ENCODE data around the gene CLTCL1.
A peak's percentile ranks its signal among the peaks of the same experiment; 100 is the strongest.

CLTCL1 gene

DNA sequence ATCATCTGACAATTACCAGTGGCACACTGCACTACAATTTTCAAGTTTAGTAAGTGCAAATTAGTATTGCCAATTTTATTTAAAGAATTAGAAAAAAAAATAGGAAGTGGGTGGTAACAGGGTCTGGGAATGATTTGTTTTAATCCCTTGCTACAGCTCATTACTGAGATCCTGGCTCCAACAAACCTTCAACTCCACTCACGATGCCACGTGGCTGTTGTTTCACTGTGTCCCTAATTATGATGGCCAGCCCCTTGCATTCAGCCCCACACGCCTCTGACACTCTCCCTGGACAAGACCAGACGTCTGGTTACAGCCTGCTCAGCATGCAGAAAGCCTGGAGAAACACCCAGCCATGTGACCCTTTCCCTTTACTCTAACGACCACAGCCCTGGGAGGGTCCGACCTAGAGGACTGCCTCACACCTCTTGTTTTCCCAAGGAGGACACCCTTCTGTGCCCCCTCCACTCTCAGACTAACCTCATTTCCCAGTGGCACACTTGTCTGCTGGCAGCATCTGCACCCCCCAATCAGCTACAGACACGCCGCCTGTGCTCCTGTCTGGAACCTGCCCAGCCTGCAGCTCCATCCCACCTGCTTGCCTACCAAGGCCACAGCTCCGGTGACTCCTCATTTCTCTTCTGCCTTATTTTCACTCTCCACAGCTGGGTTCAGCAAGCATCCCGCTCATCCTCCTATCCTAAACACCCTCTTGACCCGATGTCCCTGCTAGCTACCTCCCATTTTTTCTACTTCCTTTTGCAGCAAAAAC is 94.5 kb downstream of the CLTCL1 start:
- DNase-seq (ENCODE audit: low read depth in 3 of 3), result no peak

DNA sequence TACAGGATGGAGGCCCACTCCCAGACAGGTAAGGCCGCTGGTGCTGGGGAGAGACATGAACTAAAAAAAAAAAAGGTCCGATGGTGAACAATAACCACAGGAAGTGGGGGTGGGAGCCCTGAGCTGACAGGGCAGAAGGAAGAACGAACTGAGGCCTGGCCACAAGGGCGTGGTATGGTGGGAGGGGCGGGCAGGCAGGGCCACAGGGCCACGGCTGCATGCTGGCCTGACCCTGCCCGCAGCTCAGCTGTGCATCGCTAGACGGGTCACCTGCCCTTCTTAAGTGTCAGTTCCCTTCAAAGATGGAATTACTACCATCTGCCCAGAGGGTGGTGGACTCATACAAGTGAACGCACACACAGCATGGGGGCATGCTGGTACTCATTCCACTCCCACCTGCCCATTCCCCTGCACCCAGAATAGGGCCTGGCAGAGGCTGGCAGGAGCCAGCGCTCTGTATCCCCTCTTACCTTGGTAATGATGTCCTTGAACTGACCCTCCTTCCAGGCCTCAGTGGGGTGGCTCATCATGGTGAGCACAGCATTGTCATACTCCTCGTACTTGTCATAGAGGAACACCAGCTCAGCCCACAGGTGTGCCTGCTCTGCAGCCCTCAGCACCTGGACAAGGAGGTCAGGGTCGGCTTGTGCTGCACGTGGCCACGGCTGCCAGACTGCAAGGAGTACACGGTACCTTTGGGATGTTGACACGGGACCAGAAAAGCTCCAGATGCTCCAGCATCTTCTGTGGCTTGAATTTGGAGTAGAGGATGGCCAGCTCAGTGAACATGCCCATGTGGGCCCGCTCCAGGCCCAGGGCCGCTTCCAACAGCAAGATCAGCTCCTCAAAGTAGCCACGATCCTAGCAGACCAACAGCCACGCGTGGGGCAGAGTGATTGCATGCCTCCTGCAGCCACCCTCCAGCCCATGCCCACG is 95.5 kb downstream of the CLTCL1 start:
- DNase-seq (ENCODE audit: low read depth in 3 of 3), result no peak

DNA sequence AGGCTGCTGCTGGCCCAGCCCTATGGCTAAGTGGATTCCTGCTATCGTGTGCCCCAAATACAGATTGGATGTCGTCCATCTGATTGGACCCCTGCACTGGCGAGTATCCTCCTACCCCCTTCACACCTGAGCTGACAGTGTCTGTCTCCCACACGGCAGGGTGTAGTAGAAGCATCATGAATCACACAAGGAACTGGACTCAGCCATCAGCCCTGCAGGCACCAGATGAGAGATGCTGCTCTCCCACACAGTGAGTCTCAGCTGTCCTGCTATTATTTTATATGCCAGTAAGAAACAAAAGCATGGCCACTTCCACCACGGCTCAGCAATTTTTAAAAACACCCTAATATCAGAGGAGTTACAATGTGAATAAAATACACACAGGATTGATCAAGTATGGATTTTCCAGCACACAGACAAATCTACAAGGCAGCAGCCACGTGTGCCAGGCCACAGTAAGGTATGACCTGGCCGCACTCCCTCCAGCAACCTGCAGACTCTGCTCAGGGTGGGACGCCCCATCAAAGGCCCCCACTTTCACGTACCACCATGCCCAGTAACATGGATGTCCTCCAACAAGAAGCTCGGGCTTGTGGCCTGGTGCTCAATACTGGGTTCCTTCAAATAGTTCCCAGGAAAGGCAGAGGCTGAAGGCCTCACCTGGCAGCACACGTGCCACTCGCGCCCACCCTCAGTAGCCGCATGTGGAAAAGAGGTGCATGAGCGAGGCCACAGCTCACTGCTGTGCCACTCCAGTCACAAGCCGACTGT is 96.6 kb downstream of the CLTCL1 start:
- no peak for DNase-seq (ENCODE audit: low read depth in 3 of 3)

DNA sequence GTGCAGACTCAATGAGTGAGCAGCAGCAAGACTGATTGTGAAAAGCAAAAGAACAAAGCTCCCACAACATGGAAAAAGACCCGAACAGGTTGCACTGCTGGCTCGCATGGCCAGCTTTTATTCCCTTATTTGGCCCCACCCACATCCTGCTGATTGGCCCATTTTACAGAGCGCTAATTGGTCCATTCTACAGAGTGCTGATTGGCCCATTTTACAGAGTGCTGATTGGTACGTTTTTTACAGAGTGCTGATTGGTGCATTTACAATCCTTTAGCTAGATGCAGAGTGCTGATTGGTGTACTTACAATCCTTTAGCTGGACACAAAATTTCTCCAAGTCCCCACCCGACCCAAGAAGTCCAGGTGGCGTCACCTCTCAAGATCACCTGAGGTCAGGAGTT is 97.6 kb downstream of the CLTCL1 start:
- DNase-seq (ENCODE audit: low read depth in 3 of 3), result no peak

DNA sequence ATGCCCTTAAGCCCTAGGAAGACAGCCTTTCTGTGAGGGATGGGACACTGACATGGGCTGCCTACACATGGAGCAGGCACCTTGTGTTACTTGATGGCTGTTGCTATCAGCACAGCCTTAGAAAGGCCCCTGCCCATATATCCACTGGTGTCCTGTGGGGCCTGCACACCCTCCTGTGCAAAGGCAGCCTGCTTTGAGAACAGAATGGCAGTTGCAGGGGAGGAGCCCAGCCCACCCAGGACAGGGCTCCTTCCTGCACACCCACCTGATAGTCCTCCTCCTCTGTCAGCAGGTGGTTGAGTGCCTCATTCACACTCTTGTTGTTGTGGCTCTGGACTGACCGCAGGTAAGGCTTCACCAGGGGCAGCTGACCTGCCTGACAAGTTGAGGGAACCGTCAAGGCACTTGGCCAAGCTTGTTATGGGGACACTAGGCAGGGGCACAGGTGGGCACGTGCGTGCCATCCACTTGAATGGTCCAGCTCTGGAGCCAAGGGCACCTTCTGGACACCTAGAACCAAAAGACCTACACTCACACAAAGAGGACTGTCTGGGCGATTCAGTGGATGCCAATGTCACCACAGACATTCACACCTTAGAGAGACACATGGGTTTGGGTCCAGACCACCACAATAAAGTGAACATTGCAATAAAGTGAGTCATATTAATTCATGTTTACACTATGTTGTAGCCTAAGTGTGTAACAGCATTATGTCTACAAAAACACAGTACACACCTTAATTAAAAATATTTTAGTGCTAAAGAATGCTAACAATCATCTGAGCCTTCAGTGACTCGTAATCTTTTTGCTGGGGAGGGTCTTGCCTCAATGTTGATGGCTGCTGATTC is 103.6 kb downstream of the CLTCL1 start:
- DNase-seq (ENCODE audit: low read depth in 3 of 3), result no peak

DNA sequence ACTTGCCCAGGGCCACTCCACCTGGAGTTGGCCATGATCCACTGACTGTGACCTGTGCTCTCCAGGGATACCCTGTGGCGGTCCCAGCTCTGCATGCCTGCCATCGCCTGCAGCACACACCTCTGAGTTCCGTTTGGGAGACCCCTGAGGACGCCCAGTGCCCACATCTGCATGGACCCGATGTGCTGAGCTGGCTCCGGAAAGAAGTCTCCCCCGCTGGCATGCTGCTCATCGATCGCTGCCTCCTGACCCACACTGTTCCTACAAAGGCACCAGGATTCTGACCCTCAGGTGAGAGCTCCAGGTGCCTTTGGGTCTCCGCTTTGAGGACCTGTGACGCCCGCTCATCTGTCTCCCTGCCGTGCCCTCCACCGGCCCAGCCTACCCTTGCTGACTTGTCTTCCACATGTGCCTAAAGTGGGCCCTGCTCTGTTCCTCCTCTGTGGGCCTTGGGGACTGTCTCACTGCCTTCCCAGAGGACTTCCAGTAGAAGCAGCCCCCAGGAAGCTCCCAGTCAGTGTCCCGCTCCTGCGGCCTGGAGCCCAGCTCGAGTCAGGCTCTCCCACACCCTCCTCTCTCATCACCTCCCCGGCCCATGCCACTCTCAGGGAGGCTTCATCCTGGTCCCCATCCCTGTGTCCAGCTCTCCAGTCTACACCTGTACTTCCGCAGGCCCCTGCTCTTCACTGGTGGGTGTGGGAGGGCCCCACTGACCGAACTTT is 107.1 kb downstream of the CLTCL1 start:
- DNase-seq (ENCODE audit: low read depth in 3 of 3), result no peak

DNA sequence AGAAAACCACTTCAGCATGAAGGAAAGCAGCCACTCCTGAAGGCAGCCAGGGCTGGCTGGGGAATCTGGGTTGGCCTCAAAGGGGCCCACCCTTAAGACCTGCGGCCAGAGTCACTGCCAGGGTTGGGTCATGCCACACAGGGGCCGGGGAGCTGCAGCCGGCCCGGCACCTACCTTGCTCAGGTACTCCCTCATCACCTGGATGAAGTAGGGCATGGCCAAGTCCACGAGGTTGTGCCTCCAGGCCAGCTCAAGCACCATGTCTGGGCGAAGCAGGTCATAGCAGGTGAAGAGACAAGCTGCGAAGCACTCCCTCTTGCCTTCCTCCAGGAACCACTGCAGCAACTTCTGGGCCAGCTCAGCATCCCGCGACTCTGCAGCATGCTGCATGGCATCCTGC is 108.3 kb downstream of the CLTCL1 start:
- DNase-seq (ENCODE audit: low read depth in 3 of 3), result no peak

DNA sequence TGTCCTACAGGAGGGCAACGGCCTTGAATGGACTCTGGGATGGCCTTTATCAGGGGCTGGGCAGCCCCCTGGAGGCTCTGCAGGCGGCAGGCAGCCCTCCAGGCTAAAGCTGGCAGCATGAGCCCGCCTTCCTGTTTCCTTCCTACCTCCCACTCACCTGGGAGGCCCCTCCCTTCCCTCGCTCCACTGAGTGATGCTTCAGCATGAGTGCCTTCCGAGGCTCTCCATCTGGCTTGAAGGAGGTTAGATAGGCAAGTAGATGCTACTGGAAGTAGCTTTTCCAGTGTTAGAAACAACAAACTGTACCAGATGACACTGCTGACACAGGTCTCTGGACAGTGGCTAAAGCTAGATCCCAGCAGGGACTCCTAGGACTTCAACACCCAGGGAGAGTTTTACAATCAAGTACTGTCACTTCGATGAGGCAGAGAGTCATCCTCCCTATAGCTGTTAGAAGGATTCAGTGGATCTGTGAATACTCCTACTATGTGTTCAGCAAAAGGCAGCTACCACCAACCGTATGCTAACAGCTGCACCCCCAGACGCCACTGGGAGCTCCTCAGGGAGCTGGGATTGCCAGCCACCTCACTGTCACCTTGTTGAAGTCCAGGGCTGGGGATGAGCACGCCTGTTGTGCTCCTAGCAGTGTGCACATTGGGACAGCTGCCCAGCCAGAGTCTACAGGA is 108.9 kb downstream of the CLTCL1 start:
- DNase-seq (ENCODE audit: low read depth in 3 of 3), result no peak

DNA sequence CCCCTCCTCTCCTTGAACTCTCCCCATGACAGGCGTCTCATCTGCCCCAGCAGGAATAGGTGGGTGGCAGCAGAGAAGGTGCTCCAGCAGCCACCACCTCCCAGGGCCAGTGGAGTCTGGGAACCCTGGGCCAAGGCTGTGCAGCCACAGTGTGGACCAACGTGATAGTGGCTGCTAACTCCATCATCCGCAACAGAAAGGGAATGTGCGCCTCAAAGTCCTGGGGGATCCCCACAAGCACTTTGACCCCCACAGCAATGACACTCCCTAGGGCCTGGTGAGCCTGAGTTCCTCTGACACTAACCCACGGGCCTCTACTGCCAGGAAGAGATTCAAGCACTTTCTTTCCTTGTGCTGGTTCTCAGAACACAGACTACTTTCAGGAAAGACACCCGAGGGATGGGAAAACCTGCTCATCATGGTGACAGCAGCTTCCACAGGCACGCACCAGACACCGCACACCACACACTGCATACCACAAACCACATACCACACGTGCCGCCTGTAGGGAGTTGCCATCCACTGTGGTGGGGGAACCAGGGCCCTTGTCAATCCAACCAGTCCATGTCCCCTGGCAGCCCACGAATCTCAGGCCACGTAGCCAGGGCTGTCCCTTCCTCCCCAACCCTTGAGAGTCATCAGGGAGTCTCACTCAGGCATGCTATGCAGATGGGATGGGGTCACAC is 109.6 kb downstream of the CLTCL1 start:
- DNase-seq (ENCODE audit: low read depth in 3 of 3), result no peak

DNA sequence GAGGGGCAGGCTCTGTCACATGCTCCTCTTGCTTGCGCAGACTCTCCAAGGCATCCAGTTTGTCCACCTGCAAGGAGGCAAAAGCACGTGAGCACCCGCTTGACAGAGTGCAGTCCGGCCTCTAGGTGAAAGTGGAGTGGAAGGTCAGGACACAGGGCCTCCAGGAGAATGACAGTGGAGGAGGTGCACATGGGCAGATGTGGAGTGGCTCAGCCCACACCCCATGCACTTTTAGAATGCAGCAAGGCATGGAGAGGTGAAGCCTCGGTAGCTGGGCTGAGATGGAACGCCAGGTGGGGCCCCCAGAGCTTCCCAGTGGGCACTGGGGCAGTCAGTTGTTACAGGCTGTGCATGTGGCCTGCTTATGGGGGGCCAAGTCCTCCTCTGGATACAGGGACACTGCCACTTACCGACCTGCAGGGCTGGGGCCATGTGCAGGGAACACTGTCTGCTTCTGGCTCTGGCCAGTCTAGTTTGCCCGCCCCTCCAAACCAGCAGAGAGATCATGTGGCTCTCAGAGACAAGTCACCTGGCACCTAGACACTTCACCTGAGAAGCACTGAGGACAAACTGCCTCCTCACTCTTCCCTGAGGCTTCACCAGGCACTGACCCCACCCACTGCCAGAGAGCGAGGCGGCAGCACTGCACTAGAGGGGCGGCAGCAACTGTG is 110.6 kb downstream of the CLTCL1 start:
- DNase-seq (ENCODE audit: low read depth in 3 of 3), result no peak

DNA sequence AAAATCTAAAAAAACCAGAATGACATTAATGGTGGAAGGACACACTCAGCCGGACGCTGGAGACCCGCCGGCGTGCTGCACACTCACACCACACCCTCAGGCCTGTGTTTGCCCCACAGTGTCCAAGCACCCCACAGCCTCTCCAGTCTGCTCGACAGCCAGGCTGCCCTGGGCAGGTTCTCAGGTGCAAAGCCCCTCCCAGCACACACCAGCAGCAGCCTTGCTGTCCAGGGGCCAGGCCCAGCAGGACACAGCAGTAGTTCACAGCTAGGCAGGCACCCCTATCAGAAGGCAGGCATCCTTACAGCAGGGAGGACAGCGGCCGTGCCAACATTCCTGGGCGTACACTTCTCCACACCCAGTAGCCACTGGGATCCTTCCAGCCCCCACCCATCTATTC is 111.3 kb downstream of the CLTCL1 start:
- DNase-seq (ENCODE audit: low read depth in 3 of 3), result no peak

DNA sequence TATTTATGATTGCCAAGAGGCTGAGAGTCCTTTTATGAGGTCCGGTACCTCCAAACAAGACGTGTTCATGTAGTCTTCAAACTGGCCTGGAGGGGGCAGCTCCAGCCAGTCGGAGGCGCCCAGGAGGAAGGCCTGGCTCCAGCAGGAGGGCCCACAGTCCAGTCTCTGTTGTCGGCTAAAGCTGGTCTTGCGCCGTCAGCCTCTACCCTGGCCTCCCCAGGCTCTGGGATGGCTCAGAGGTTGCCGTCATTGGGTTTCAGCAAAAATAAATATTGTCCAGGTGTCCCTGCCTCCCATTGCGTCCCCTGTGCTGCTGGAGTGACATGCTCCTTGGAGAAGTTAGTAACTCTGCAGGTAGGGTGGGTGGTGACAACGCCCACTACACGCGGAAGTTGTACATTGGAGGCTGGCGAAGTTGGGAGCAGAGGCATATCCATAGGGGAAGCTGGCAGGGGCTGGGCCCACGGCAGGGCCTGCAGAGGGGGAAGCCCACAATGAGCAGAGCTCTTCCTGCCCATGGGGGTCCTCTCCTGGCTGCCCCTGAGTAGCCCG is 111.9 kb downstream of the CLTCL1 start:
- no peak for DNase-seq (ENCODE audit: low read depth in 3 of 3)

DNA sequence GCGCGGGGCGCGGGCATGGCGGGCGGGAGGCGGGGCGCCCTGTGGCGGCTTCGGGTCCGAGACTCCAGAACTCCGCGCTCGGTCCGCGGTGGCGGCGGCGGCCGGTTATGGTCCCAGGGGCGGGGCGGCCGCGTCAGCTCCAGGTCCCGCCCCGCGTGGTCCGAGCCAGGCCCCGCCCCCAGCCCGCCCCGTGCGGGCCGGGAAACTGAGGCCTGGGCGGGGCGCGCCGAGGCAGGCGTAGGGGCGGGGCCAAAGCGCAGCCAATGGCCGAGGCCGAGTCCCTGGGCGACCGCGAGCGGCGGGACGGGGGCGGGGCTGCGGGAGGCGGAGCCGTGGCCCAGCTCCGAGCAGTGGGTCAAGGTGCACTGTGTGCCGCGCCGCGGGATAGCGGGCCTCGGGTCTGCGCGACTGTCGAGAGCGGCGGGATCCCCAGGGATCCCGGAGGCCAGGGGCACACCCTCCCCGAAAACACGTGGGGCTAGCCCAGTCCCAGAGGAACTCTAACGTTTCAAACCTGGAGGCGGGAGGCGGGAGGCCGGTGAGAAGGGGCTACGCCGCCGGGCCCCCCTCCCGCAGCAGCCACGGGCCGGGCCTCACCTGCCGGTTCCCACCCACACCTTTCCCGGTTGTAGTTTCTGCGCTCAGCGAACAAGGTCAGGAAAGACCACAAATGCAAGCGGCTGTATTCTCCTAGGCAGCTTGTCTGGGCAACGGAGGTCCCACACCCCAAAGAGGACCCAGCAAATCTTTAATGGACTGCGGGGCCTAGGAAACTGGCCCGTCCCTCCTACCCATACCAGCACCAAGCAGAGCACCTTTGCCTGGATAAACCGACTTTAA is 112.6 kb downstream of the CLTCL1 start, which contains the start of gene SLC25A1:
SLC25A1 (minus strand) TSS at position 80 of the 840 bp plus-strand sequence; CDS start at position 17, 63 bp downstream.
- DNase-seq (ENCODE audit: low read depth in 3 of 3), result peak; percentile 65 to 88 (median 71)

DNA sequence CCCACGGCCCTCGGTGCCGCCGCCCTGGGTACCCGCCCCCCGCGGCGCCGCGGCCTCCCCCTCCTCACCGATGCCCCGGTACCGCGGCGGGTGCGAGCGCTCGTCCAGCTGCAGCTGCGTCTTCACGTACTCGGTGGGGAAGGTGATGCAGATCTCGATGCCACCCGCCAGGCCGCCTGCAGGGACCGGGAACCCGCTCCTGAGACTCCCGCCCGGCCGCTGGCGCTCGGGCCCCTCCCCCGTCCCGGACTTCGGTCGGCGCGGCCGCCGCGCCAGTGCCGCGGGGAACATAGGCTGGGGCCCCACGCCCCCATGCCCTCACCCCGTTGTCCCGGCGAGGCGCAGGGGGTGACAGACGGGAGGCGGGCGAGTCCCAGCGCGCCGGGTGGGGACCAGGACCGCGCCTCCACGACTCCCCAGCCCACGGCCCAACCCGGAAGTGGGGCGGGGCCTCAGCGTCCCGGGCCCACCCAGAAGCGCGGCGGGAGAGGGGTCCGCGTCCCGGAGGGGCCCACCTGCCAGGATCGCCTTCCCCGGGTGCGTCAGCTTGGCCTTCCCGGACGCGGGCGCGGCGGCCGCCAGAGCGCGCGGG is 113.4 kb downstream of the CLTCL1 start:
- peak in 2 of 3 experiments; percentile 38 to 48 for DNase-seq (ENCODE audit: low read depth in 3 of 3)

DNA sequence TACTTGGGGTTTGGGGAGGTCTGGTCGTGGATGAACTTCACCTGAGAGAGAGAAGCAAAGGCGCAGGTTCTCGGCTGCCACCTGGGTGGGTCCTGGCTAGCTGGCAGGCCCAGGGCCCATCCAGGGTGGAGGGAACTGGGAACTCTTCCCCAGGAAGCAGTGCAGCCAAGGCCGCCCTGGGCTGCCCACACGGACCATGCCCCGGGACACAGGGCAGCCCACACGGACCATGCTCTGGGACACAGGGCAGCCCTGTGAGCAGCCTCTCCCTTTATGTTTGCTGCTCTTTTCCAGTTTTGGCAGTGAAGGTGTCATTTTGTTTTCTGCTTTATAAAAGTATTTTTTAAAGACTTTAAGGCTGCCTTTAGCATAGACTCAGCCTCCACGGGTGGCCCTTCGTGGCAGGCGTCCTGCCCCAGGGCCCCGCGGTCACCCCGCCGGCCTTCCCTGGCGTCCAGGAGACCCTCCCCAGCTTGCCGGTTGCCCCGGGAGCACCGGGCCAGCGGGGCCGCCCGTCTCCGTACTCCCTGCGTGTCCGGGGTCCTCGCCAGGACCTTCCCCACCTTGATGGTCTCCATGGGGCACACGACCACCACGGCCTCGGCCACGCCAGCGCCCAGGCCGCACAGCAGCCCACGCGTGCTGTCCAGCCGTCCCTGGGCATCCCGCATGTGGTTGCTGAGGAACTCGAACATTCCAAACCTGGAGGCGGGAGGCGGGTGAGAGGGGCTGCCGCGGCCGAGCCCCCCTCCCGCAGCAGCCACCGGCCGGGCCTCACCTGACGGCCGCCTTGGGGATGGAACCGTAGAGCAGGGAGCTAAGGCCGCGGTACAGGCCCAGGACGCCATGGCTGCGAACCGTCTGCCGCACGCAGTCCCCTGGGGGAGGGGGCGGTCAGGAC is 114.1 kb downstream of the CLTCL1 start:
- DNase-seq (ENCODE audit: low read depth in 3 of 3), result no peak

DNA sequence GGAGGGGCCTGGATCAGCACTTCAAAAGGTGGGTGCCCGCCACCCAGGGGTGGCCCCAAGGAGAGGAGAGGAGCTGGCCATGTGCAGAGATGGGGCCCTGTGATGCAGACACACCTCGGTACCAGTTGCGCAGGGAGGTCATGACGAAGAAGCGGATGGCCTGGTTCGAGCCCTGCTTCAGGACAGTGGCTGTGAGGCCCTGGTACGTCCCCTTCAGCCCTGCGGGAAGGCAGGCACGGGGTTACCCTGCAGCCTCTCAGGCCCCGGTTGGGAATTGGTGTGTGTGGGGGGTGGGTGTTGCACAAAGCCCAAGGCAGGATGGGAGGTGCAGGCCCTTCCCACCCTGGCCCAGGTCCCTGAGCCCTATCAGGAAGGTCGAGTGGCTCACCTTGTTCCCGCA is 114.8 kb downstream of the CLTCL1 start:
- DNase-seq (ENCODE audit: low read depth in 3 of 3), result no peak
